ENCODE data around the gene MYO1F. TPM values are rescaled to one million over a fixed set of nuclear protein-coding genes. Genes with fewer than 3 reads are reported as not detected.
A peak's percentile ranks its signal among the peaks of the same experiment; 100 is the strongest.

Gene MYO1F
- total RNA-seq, 1 experiment from 2014 or later = not detected

DNA sequence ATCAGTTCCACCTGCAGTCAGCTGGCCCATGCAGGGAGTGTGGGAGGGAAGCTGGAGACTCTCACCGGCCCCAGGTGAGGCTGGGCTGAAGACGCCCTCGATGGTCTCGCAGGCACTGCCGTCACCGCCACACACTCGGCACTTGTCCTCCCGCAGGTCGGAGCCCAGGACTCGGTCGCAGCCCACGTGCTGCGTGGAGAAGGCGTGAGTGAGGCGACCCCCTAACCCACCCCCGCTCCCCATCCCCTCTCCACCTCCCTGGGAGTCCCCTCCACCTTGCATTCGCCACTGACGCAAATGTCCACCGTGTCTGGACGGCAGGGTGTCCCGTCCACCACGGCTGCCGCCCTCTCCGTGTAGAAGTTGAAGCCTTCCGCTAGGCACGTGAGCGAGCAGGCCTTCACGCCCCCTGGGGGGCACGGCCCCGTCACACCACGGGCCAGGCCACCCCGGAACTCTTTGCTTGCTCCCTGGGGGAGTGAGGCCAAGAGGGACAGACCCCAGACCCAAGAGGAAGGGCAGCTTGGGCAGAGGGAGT lies 12.0 kb upstream of the MYO1F start:
- DNase-seq = no peak
- CTCF ChIA-PET = no interaction called here
- Mint-ChIP-seq H3K27ac (ENCODE audit: unreplicated experiment) (no peak overlapping the region), H3K4me3 (ENCODE audit: low read depth, unreplicated experiment) (no peak overlapping the region), H3K9me3 (ENCODE audit: low read depth, unreplicated experiment) (peaks cover 3% of the 10 kb centered on the region), H3K4me1 (ENCODE audit: low read depth, unreplicated experiment) (no peaks in the 10 kb centered on the region), H3K27me3 (ENCODE audit: unreplicated experiment) (peaks cover 21% of the 10 kb centered on the region), H3K36me3 (ENCODE audit: insufficient read depth, unreplicated experiment) (no peaks in the 10 kb centered on the region)
- TF ChIP-seq, protein P1, sequence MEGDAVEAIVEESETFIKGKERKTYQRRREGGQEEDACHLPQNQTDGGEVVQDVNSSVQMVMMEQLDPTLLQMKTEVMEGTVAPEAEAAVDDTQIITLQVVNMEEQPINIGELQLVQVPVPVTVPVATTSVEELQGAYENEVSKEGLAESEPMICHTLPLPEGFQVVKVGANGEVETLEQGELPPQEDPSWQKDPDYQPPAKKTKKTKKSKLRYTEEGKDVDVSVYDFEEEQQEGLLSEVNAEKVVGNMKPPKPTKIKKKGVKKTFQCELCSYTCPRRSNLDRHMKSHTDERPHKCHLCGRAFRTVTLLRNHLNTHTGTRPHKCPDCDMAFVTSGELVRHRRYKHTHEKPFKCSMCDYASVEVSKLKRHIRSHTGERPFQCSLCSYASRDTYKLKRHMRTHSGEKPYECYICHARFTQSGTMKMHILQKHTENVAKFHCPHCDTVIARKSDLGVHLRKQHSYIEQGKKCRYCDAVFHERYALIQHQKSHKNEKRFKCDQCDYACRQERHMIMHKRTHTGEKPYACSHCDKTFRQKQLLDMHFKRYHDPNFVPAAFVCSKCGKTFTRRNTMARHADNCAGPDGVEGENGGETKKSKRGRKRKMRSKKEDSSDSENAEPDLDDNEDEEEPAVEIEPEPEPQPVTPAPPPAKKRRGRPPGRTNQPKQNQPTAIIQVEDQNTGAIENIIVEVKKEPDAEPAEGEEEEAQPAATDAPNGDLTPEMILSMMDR (IDR thresholded peaks at IDR 0.05; ENCODE audit: unreplicated experiment) = no peak
- BruUV-seq (replicated peaks) = no TSS peak
- intact Hi-C loops (cut with micrococcal nuclease; ENCODE audit: unreplicated experiment) = loop anchor here (10.0 kb wide), 1 partner anchor 56 kb away; no protein-coding TSS in a partner anchor

DNA sequence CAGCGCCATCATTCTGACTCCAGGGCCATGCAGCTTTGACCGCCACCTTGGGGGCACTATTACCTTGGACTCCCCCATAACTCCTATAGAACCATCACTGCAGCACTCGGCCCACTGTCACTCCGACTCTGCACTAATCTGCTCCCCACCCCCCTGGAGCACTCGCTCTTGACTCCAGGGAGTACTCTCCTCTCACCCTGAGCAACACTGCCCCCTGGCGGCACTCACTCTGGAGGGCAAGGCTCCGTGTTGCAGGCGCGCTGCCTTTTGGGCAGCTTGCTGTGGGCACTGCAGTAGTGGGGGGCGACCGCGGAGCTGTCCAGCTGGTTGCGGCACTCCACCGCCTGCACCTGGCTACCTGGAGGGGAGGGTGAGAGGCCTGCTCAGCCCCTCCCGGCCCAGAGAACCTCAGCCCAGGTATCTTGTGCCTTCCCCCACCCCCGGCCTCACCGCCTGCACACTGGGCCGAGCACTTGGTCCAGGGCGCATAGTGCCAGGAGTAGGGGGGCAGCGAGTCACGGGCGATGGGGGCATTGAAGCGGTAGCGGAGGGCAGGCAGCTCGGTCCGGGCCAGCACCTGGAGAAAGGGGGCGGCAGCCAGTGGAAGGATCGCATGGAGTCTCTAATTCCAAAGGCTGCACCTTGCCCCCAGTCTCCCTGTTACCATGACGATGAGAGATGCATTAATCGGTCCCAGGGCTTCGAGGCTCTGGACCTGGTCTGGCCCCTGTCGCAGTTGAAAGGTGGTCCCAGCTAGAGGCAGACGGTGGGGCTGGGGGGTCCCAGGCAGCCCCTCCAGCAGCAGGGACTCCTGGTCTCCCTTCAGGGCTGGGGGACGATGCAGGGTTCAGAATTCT lies 8.9 kb upstream of the MYO1F start:
- intact Hi-C loops (cut with micrococcal nuclease; ENCODE audit: unreplicated experiment) = loop anchor here (10.0 kb wide), 1 partner anchor 59 kb away; no protein-coding TSS in a partner anchor
- DNase-seq = peak; percentile 67

DNA sequence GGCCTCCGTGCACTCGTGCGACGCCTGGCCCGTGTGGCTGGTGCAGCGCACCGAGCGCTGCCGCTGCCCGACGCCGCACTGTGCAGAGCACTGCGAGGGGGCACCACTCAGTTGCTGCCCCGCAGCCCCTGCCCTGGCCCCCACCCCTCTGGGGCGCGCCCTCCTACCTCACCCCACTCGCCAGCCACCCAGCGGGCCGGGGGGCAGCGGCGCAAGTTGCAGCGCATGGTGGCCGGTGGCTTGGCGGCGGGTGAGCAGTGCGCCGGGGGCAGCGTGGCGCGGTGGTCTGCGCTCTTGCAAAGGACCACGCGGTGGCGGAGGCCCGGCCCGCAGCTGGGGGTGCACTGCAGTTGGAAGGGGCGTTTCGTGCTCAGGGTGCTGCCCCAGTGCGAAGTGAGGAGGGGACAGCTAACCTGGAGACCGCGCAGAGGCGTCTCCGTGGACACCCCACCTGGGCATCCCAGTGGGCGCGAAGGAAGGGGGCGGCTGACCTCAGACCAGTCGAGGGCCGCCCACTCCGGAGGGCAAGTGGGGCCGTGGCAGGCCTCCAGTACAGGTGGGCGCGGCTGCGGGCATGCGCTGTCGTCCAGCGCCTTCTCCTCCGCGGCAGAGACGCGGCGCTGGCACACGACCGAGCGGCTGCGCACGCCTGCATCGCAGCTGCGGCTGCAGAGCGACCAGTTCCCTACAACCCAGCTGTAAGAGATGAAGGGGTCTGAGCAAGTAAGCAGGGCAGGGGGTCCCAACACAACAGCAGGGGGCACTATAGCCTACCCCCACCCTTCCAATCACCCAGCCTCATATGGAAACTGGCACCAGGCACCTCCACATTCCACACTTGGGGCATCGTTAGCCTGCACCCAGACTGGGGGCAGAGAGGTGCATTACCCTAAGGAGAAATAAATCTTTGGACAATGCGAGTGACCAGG lies 8.0 kb upstream of the MYO1F start:
- no TSS peak for BruUV-seq (replicated peaks)
- intact Hi-C loops (cut with micrococcal nuclease; ENCODE audit: unreplicated experiment) = loop anchor here (10.0 kb wide), 1 partner anchor 60 kb away; no protein-coding TSS in a partner anchor
- CTCF ChIA-PET = interaction anchor here (0.5 to 0.6 kb wide), 2 partner anchors 259 to 536 kb away, joined by 4 to 5 read pairs; no protein-coding TSS in a partner anchor

More for the DNA sequence above, 8.9 kb upstream of the MYO1F start:
- Mint-ChIP-seq H3K4me1 (ENCODE audit: low read depth, unreplicated experiment) (no peaks in the 10 kb centered on the region), H3K36me3 (ENCODE audit: insufficient read depth, unreplicated experiment) (no peaks in the 10 kb centered on the region), H3K27me3 (ENCODE audit: unreplicated experiment) (peaks cover 12% of the 10 kb centered on the region), H3K27ac (ENCODE audit: unreplicated experiment) (no peak overlapping the region), H3K9me3 (ENCODE audit: low read depth, unreplicated experiment) (no peaks in the 10 kb centered on the region), H3K4me3 (ENCODE audit: low read depth, unreplicated experiment) (no peak overlapping the region)
- no TSS peak for BruUV-seq (replicated peaks)
- TF ChIP-seq, protein P1 (IDR thresholded peaks at IDR 0.05; ENCODE audit: unreplicated experiment) = peak; percentile 46
- CTCF ChIA-PET = no interaction called here

More for the DNA sequence above, 8.0 kb upstream of the MYO1F start:
- no peaks in the 10 kb centered on the region for H3K4me1 Mint-ChIP-seq (ENCODE audit: low read depth, unreplicated experiment)
- H3K36me3 Mint-ChIP-seq (ENCODE audit: insufficient read depth, unreplicated experiment) = no peaks in the 10 kb centered on the region
- H3K4me3 Mint-ChIP-seq (ENCODE audit: low read depth, unreplicated experiment) = no peak overlapping the region
- no peak for DNase-seq
- H3K27me3 Mint-ChIP-seq (ENCODE audit: unreplicated experiment) = peaks cover 12% of the 10 kb centered on the region
- TF ChIP-seq, protein P1 (IDR thresholded peaks at IDR 0.05; ENCODE audit: unreplicated experiment) = no peak
- H3K27ac Mint-ChIP-seq (ENCODE audit: unreplicated experiment) = no peak overlapping the region
- no peaks in the 10 kb centered on the region for H3K9me3 Mint-ChIP-seq (ENCODE audit: low read depth, unreplicated experiment)

Data from Calu3 (cell line).